ENCODE results near the gene KRT35.

GRCh38 chr17:41511716-41512115 lies 30.8 kb upstream of the KRT35 start:
- no peak for TF ChIP-seq ZNF423 (tag by site-specific recombination; IDR thresholded peaks at IDR 0.05)
- no peak for TF ChIP-seq ZNF521 (tag by site-specific recombination; IDR thresholded peaks at IDR 0.05)
- TF ChIP-seq, protein P1, sequence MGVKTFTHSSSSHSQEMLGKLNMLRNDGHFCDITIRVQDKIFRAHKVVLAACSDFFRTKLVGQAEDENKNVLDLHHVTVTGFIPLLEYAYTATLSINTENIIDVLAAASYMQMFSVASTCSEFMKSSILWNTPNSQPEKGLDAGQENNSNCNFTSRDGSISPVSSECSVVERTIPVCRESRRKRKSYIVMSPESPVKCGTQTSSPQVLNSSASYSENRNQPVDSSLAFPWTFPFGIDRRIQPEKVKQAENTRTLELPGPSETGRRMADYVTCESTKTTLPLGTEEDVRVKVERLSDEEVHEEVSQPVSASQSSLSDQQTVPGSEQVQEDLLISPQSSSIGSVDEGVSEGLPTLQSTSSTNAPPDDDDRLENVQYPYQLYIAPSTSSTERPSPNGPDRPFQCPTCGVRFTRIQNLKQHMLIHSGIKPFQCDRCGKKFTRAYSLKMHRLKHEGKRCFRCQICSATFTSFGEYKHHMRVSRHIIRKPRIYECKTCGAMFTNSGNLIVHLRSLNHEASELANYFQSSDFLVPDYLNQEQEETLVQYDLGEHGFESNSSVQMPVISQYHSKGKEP (tag by site-specific recombination; IDR thresholded peaks at IDR 0.05), result no peak
- TF ChIP-seq ZNF76 (tag by site-specific recombination; IDR thresholded peaks at IDR 0.05; ENCODE audit: borderline replicate concordance, low read depth), result no peak
